Keratinocyte (primary cell): ENCODE measurements around the gene DNPH1. TPM values are rescaled to one million over a fixed set of nuclear protein-coding genes. Genes with fewer than 3 reads are reported as not detected.

Experiments used
- DNase-seq: peaks from one replicate; pipeline ENCODE4 v3.0.0-alpha.2; 2011; ENCODE audit warnings: low read depth, missing footprints, low spot score
- FAIRE-seq: peaks from 2 replicates; lab custom pipeline; 2011; peaks lifted over from hg19 to GRCh38; lab: Jason Lieb, UNC
- H2AFZ ChIP-seq: 2 replicates; pipeline ENCODE4 v1.6.0; 2012; ENCODE audit warnings: low read length, control low read depth, inconsistent platforms; ENCODE audit not compliant: control insufficient read depth
- H3K27ac ChIP-seq: 2 replicates; pipeline ENCODE4 v1.5.1; 2011; ENCODE audit warnings: low read length; ENCODE audit not compliant: control insufficient read depth, insufficient read depth
- H3K27me3 ChIP-seq: 3 replicates; pipeline ENCODE4 v1.6.0; 2011; ENCODE audit warnings: low read length; ENCODE audit not compliant: control insufficient read depth, insufficient read depth; ENCODE audit errors: extremely low read depth
- H3K36me3 ChIP-seq, 2 experiments: 2 replicates in 1 of 2; 3 replicates in 1 of 2; pipeline ENCODE4 v1.5.1; 2011; ENCODE audit warnings: low read length in 2 of 2, mild to moderate bottlenecking in 1 of 2; ENCODE audit not compliant: control insufficient read depth in 2 of 2, insufficient read depth in 2 of 2; ENCODE audit errors: extremely low read depth in 1 of 2
- H3K4me1 ChIP-seq: 3 replicates; pipeline ENCODE4 v1.5.1; 2011; ENCODE audit warnings: low read length; ENCODE audit not compliant: control insufficient read depth, insufficient read depth; ENCODE audit errors: extremely low read depth
- H3K4me2 ChIP-seq: 3 replicates; pipeline ENCODE4 v1.6.0; 2011; ENCODE audit warnings: low read depth, low read length; ENCODE audit not compliant: control insufficient read depth, insufficient read depth; ENCODE audit errors: extremely low read depth
- H3K4me3 ChIP-seq, 3 experiments: fragments of 200-600 bp in 1 of 3; sonication (generic) in 1 of 3; 2 replicates in 2 of 3; 3 replicates in 1 of 3; pipeline ENCODE4 v1.5.1; 2011 to 2016; ENCODE audit warnings: low read length in 3 of 3, mild to moderate bottlenecking in 3 of 3, control low read depth in 2 of 3, inconsistent platforms in 1 of 3, low read depth in 1 of 3, mixed read lengths in 1 of 3, mixed run types in 1 of 3, moderate library complexity in 1 of 3; ENCODE audit not compliant: control insufficient read depth in 2 of 3, insufficient read depth in 2 of 3; ENCODE audit errors: extremely low read depth in 1 of 3
- H3K79me2 ChIP-seq: 2 replicates; pipeline ENCODE4 v1.6.0; 2012; ENCODE audit warnings: low read length; ENCODE audit not compliant: control insufficient read depth, insufficient read depth
- H3K9ac ChIP-seq: 3 replicates; pipeline ENCODE4 v1.6.0; 2011; ENCODE audit warnings: low read length; ENCODE audit not compliant: control insufficient read depth, insufficient read depth; ENCODE audit errors: extremely low read depth
- H3K9me1 ChIP-seq: 3 replicates; pipeline ENCODE4 v1.6.0; 2011; ENCODE audit warnings: low read length; ENCODE audit not compliant: control insufficient read depth, insufficient read depth; ENCODE audit errors: extremely low read depth
- H3K9me3 ChIP-seq: 2 replicates; pipeline ENCODE4 v1.5.1; 2012; ENCODE audit warnings: low read depth, low read length; ENCODE audit not compliant: control insufficient read depth
- H4K20me1 ChIP-seq: 3 replicates; pipeline ENCODE4 v1.6.0; 2011; ENCODE audit warnings: low read length; ENCODE audit not compliant: control insufficient read depth, insufficient read depth; ENCODE audit errors: extremely low read depth
- CTCF ChIP-seq, 3 experiments: IDR thresholded peaks in 1 of 3; conservative IDR thresholded peaks in 1 of 3; optimal IDR thresholded peaks in 1 of 3; 2 replicates in 2 of 3; 3 replicates in 1 of 3; pipeline versions ENCODE3 to v1.5.1; 2011; ENCODE audit warnings: low read length in 3 of 3, mild to moderate bottlenecking in 3 of 3, moderate library complexity in 2 of 3, control low read depth in 1 of 3, inconsistent platforms in 1 of 3; ENCODE audit not compliant: insufficient read depth in 2 of 3; ENCODE audit errors: extremely low read depth in 1 of 3
- EZH2 ChIP-seq: IDR thresholded peaks from one replicate; pipeline ENCODE4 v1.6.1; 2012; ENCODE audit warnings: inconsistent platforms, mild to moderate bottlenecking, low read length, moderate library complexity
- dilution Hi-C: fragments of 300-500 bp; cut with MboI; formaldehyde crosslinking; loops from one replicate; pipeline ENCODE4 v1.7.0; 2020; ENCODE audit warnings: low sequenced_read_pairs; ENCODE audit not compliant: extremely low pct_ligation_motif_present
- polyA plus RNA-seq, 5 experiments: library from polyadenylated mRNA; depleted of rRNA in 3 of 5; stranded (reverse) in 3 of 5; stranded (forward) in 1 of 5; unstranded in 1 of 5; fragments of >200 nt; gene quantifications; 1 replicate in 1 of 5; 2 replicates in 3 of 5; 3 replicates in 1 of 5; pipeline versions ENCODE4 v1.2.1 to v1.2.3, GENCODE V29; 2011 to 2012; ENCODE audit warnings: missing spikeins in 2 of 5, low read depth in 1 of 5, low replicate concordance in 1 of 5

Gene DNPH1
- polyA plus RNA-seq, 1 donor (not counting 4 experiments of a cell fraction or from before 2014, with no cell fraction given): 73.9 TPM

- peaks cover 6% of the 10 kb centered on the region for H3K9me1 ChIP-seq
- no peaks in the 10 kb centered on the region for H4K20me1 ChIP-seq
- DNase-seq: no peak
- H3K9me3 ChIP-seq: no peaks in the 10 kb centered on the region
- peak within 1 kb of the TSS; percentile 63 to 86 (median 82) for H3K4me3 ChIP-seq
- H3K4me1 ChIP-seq: peaks cover 32% of the 10 kb centered on the region
- peaks cover 9% of the 10 kb centered on the region for H3K79me2 ChIP-seq
- peak within 1 kb of the TSS; percentile 51 for H3K27ac ChIP-seq
- H3K36me3 ChIP-seq: peaks cover 19 to 28% of the 10 kb centered on the region in 2 experiments
- H3K27me3 ChIP-seq: no peaks in the 10 kb centered on the region
- dilution Hi-C loops: no loop called here
- FAIRE-seq: no peak
- peak within 1 kb of the TSS; percentile 97 for H3K4me2 ChIP-seq
- peak within 1 kb of the TSS; percentile 76 for H3K9ac ChIP-seq
- TF ChIP-seq EZH2 (no peak), CTCF (optimal IDR thresholded peaks at IDR 0.05 in 1 of 3, IDR thresholded peaks at IDR 0.05 in 1 of 3, conservative IDR thresholded peaks at IDR 0.05 in 1 of 3; ENCODE audit: extremely low read depth in 1 of 3, insufficient read depth in 2 of 3, low read length in 3 of 3) (no peak)
- H2AFZ ChIP-seq: peak within 1 kb of the TSS; percentile 85
Observed at GRCh38 chr6:43181942-43182860, 47.1 kb downstream of the DNPH1 start, which contains the start of gene CUL9. Gene CUL9 (plus strand): TSS chr6:43182196. CDS start chr6:43184311, 2,115 bp downstream.

- H3K9ac ChIP-seq: peak overlapping the region; percentile 76
- peak overlapping the region; percentile 80 for H2AFZ ChIP-seq
- peak overlapping the region; percentile 97 for H3K4me2 ChIP-seq
- DNase-seq (no peak), FAIRE-seq (no peak)
- no peaks in the 10 kb centered on the region for H3K9me3 ChIP-seq
- TF ChIP-seq CTCF (optimal IDR thresholded peaks at IDR 0.05 in 1 of 3, IDR thresholded peaks at IDR 0.05 in 1 of 3, conservative IDR thresholded peaks at IDR 0.05 in 1 of 3; ENCODE audit: extremely low read depth in 1 of 3, insufficient read depth in 2 of 3, low read length in 3 of 3): no peak
- TF ChIP-seq EZH2: no peak
- dilution Hi-C loops: no loop called here
- peak overlapping the region; percentile 51 for H3K27ac ChIP-seq
- H3K4me1 ChIP-seq: peaks cover 26% of the 10 kb centered on the region
- no peaks in the 10 kb centered on the region for H4K20me1 ChIP-seq
- peaks cover 21 to 25% of the 10 kb centered on the region in 2 experiments for H3K36me3 ChIP-seq
- H3K27me3 ChIP-seq: no peaks in the 10 kb centered on the region
- H3K4me3 ChIP-seq: peak overlapping the region; percentile 63 to 86 (median 82)
- peaks cover 4% of the 10 kb centered on the region for H3K9me1 ChIP-seq
- H3K79me2 ChIP-seq: peaks cover 8% of the 10 kb centered on the region
Observed at GRCh38 chr6:43181621-43181941, 47.7 kb downstream of the DNPH1 start.
